SK-N-SH (cell line): Measurements from ENCODE around the gene PNKP. TPM values are rescaled to one million over a fixed set of nuclear protein-coding genes. Genes with fewer than 3 reads are reported as not detected.

Experiments
- CTCF ChIA-PET: fragments of 300-600, 350-600 bp; formaldehyde crosslinking; extraction: SDS; loops from one replicate; lab custom pipeline; 2021; lab: Yijun Ruan, JAX
- POLR2A ChIA-PET: fragments of 350-600 bp; sonication (Branson Sonifier 250); formaldehyde crosslinking; extraction: SDS; loops from one replicate; lab custom pipeline; 2020; ENCODE audit warnings: antibody characterized with exemption, inconsistent platforms; lab: Yijun Ruan, JAX
- DNase-seq: peaks from one replicate; pipeline ENCODE4 v3.0.0; 2012
- H2AFZ ChIP-seq: fragments of 200-600 bp; sonication (generic); 2 replicates; pipeline ENCODE4 v1.8.1; 2016; ENCODE audit warnings: antibody characterized with exemption, mild to moderate bottlenecking, low read depth
- H3F3A ChIP-seq: fragments of 200-600 bp; sonication (generic); replicated peaks from 2 replicates; pipeline ENCODE3; 2016; ENCODE audit warnings: antibody characterized with exemption, mild to moderate bottlenecking; ENCODE audit not compliant: insufficient read depth
- H3K27ac ChIP-seq, 2 experiments: fragments of 200-500 bp in 1 of 2; fragments of 200-600 bp in 1 of 2; sonication (Bioruptor generic) in 1 of 2; sonication (generic), shearing (Covaris generic) in 1 of 2; 2 replicates each; pipeline versions ENCODE4 v1.5.1 to v1.6.1; 2014 to 2016; ENCODE audit warnings: low read depth in 2 of 2, inconsistent platforms in 1 of 2, low read length in 1 of 2, mild to moderate bottlenecking in 1 of 2, mixed read lengths in 1 of 2
- H3K27me3 ChIP-seq: fragments of 200-600 bp; sonication (generic), shearing (Covaris generic); 2 replicates; pipeline ENCODE4 v1.6.1; 2016; ENCODE audit warnings: mixed run types; ENCODE audit not compliant: insufficient read depth
- H3K36me3 ChIP-seq, 2 experiments: fragments of 200-500 bp in 1 of 2; fragments of 200-600 bp in 1 of 2; sonication (Bioruptor generic) in 1 of 2; sonication (generic) in 1 of 2; replicated peaks in 1 of 2; 2 replicates each; pipeline versions ENCODE3 to v1.5.1; 2014 to 2016; ENCODE audit warnings: low read length in 1 of 2, mild to moderate bottlenecking in 1 of 2; ENCODE audit not compliant: insufficient read depth in 2 of 2, control insufficient read depth in 1 of 2
- H3K4me1 ChIP-seq, 2 experiments: fragments of 200-500 bp in 1 of 2; fragments of 200-600 bp in 1 of 2; sonication (Bioruptor generic) in 1 of 2; sonication (generic), shearing (Covaris generic) in 1 of 2; 2 replicates each; pipeline versions ENCODE4 v1.5.1 to v1.6.1; 2014 to 2016; ENCODE audit warnings: low read depth in 1 of 2, low read length in 1 of 2, mixed run types in 1 of 2; ENCODE audit not compliant: insufficient read depth in 2 of 2, control insufficient read depth in 1 of 2
- H3K4me2 ChIP-seq: fragments of 200-600 bp; sonication (generic), shearing (Covaris generic); 2 replicates; pipeline ENCODE4 v1.6.1; 2017; ENCODE audit warnings: mixed run types
- H3K4me3 ChIP-seq, 2 experiments: fragments of 200-500 bp in 1 of 2; fragments of 200-600 bp in 1 of 2; sonication (Bioruptor generic) in 1 of 2; sonication (generic), shearing (Covaris generic) in 1 of 2; 2 replicates each; pipeline versions ENCODE4 v1.5.1 to v1.8.1; 2014 to 2016; ENCODE audit warnings: low read depth in 2 of 2, inconsistent platforms in 1 of 2, low read length in 1 of 2, mild to moderate bottlenecking in 1 of 2, mixed read lengths in 1 of 2, moderate library complexity in 1 of 2
- H3K79me2 ChIP-seq: fragments of 200-600 bp; sonication (generic); 2 replicates; pipeline ENCODE4 v1.8.1; 2017; ENCODE audit warnings: mild to moderate bottlenecking; ENCODE audit not compliant: insufficient read depth
- H3K9ac ChIP-seq: fragments of 200-600 bp; sonication (generic); 2 replicates; pipeline ENCODE4 v1.6.1; 2017; ENCODE audit warnings: mixed run types
- H3K9me2 ChIP-seq: fragments of 200-600 bp; sonication (generic); 2 replicates; pipeline ENCODE4 v1.6.1; 2017; ENCODE audit warnings: mixed run types
- H3K9me3 ChIP-seq: fragments of 200-600 bp; sonication (generic); 2 replicates; pipeline ENCODE4 v1.6.1; 2017; ENCODE audit warnings: mixed run types, mild to moderate bottlenecking, moderate library complexity
- H4K20me1 ChIP-seq: fragments of 200-600 bp; sonication (generic); 2 replicates; pipeline ENCODE4 v1.6.1; 2017; ENCODE audit warnings: mild to moderate bottlenecking, mixed run types; ENCODE audit not compliant: insufficient read depth
- CHD2 ChIP-seq: fragments of 150-350 bp; IDR thresholded peaks from 2 replicates; pipeline ENCODE4 v1.6.1; 2018; ENCODE audit warnings: low read length; ENCODE audit not compliant: partially characterized antibody
- CTCF ChIP-seq: fragments of 200-600 bp; sonication (generic); IDR thresholded peaks from 2 replicates; pipeline ENCODE4 v1.6.1; 2017; ENCODE audit warnings: antibody characterized with exemption, mild to moderate bottlenecking, moderate library complexity
- EZH2phosphoT487 ChIP-seq: fragments of 200-600 bp; sonication (generic); IDR thresholded peaks from 2 replicates; pipeline ENCODE4 v1.6.1; 2017; ENCODE audit warnings: low read depth, mixed run types, mild to moderate bottlenecking, antibody characterized with exemption, moderate library complexity, borderline replicate concordance
- GABPA ChIP-seq: IDR thresholded peaks from 2 replicates; pipeline ENCODE4 v1.4.0; 2012; ENCODE audit warnings: low read depth, mild to moderate bottlenecking
- MXI1 ChIP-seq: IDR thresholded peaks from 2 replicates; pipeline ENCODE4 v1.6.1; 2012; ENCODE audit warnings: mild to moderate bottlenecking, low read depth, low read length, improper control_type of control experiment
- POLR2AphosphoS5 ChIP-seq: IDR thresholded peaks from 2 replicates; pipeline ENCODE4 v1.6.1; 2012; ENCODE audit warnings: low read depth, low read length
- RAD21 ChIP-seq: IDR thresholded peaks from 2 replicates; pipeline ENCODE4 v1.6.1; 2012; ENCODE audit warnings: mild to moderate bottlenecking, low read length
- REST ChIP-seq: IDR thresholded peaks from 2 replicates; pipeline ENCODE4 v1.6.1; 2012; ENCODE audit warnings: mild to moderate bottlenecking, low read depth, low read length, moderate library complexity
- SMC3 ChIP-seq: IDR thresholded peaks from 2 replicates; pipeline ENCODE4 v1.6.1; 2012; ENCODE audit warnings: low read depth, low read length, improper control_type of control experiment
- USF1 ChIP-seq: IDR thresholded peaks from 2 replicates; pipeline ENCODE4 v1.4.0; 2012; ENCODE audit warnings: low read depth, borderline replicate concordance
- YY1 ChIP-seq: IDR thresholded peaks from 2 replicates; pipeline ENCODE4 v1.4.0; 2012; ENCODE audit warnings: low read depth, mild to moderate bottlenecking
- WGBS: methylation state at CpG from one replicate; pipeline ENCODE4 v1.1.6; 2017; ENCODE audit warnings: low lambda C conversion rate; 5-methylcytosine and 5-hydroxymethylcytosine counted together
- polyA plus RNA-seq, 3 experiments: library from polyadenylated mRNA; depleted of rRNA; stranded (reverse); fragments of >200 nt; gene quantifications; 2 replicates each; pipeline ENCODE4 v1.2.3, GENCODE V29; 2012
- TF ChIP-seq, protein P1 (sequence below): fragments of 150-350 bp; IDR thresholded peaks from 2 replicates; pipeline ENCODE4 v1.6.1; 2017; ENCODE audit warnings: antibody characterized with exemption, low read length, low read depth, borderline replicate concordance
- TF ChIP-seq, protein P2 (sequence below): IDR thresholded peaks from 2 replicates; pipeline ENCODE4; 2012
- TF ChIP-seq, protein P3 (sequence below): IDR thresholded peaks from 2 replicates; pipeline ENCODE4 v1.4.0; 2012; ENCODE audit warnings: low read depth

PNKP gene
- polyA plus RNA-seq, 1 of the 3 experiments (the other 2 are of a cell fraction): 52.0 TPM

DNA sequence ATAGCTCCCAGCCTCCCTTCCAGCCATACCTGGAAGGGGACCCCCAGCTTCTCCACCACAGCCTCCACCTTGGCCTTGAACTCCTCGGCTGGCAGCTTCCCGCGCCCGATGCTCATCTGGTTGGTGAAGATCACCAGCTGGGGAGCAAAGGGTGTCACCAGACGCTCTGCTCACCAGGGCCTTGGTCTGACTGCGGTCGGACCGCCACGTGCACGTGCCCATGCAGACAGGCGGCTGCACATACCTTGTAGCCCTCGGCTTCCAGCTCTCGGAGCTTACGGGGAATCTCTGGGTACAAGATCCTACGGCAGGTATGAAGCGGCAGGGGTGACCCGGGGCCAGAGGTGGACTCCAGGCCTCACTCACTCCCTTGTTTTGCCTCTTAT, 3.4 kb downstream of the PNKP start:
- Histone ChIP-seq H3K9me3 (no peaks in the 10 kb centered on the region), H4K20me1 (peaks cover 26% of the 10 kb centered on the region), H3K9me2 (no peaks in the 10 kb centered on the region), H2AFZ (no peak overlapping the region), H3K9ac (no peak overlapping the region), H3K4me1 (peaks cover 26 to 31% of the 10 kb centered on the region in 2 experiments; a peak in 3 of 4 replicates), H3F3A (peaks cover 36% of the 10 kb centered on the region), H3K4me2 (no peak overlapping the region), H3K79me2 (peaks cover 42% of the 10 kb centered on the region), H3K36me3 (peaks cover 25 to 45% of the 10 kb centered on the region in 2 experiments), H3K27ac (no peak overlapping the region; a peak in 1 of 4 replicates), H3K27me3 (no peaks in the 10 kb centered on the region), H3K4me3 (no peak overlapping the region)
- TF ChIP-seq REST: no peak
- TF ChIP-seq, protein P1, sequence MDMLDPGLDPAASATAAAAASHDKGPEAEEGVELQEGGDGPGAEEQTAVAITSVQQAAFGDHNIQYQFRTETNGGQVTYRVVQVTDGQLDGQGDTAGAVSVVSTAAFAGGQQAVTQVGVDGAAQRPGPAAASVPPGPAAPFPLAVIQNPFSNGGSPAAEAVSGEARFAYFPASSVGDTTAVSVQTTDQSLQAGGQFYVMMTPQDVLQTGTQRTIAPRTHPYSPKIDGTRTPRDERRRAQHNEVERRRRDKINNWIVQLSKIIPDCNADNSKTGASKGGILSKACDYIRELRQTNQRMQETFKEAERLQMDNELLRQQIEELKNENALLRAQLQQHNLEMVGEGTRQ: no peak
- no peak for TF ChIP-seq POLR2AphosphoS5
- no peak for TF ChIP-seq MXI1
- TF ChIP-seq EZH2phosphoT487: no peak
- no peak for TF ChIP-seq SMC3
- TF ChIP-seq, protein P2, sequence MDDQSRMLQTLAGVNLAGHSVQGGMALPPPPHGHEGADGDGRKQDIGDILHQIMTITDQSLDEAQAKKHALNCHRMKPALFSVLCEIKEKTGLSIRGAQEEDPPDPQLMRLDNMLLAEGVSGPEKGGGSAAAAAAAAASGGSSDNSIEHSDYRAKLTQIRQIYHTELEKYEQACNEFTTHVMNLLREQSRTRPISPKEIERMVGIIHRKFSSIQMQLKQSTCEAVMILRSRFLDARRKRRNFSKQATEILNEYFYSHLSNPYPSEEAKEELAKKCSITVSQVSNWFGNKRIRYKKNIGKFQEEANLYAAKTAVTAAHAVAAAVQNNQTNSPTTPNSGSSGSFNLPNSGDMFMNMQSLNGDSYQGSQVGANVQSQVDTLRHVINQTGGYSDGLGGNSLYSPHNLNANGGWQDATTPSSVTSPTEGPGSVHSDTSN: no peak
- no peak for TF ChIP-seq YY1
- TF ChIP-seq, protein P3, sequence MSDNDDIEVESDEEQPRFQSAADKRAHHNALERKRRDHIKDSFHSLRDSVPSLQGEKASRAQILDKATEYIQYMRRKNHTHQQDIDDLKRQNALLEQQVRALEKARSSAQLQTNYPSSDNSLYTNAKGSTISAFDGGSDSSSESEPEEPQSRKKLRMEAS: no peak
- TF ChIP-seq CHD2: no peak
- TF ChIP-seq RAD21: no peak
- TF ChIP-seq GABPA: no peak
- TF ChIP-seq CTCF: no peak
- no peak for TF ChIP-seq USF1
- ChIA-PET POLR2A (interaction anchor here (1.7 to 2.6 kb wide), 2 partner anchors 13 to 51 kb away, joined by 7 to 25 read pairs; partner anchors contain the start of genes FUZ and PTOV1), CTCF (interaction anchor here (0.6 to 3.4 kb wide), 2 partner anchors 10 to 113 kb away, joined by 3 to 20 read pairs; no protein-coding TSS in a partner anchor)
- no peak for DNase-seq
- WGBS: 84% methylated on average over 7 of the region's 17 CpGs
